NCI-H128 (cell line): ENCODE results near the gene ZNF888.
"Not testable (repeated sequence)": the region's sequence is repeated elsewhere in the genome, so short reads cannot be mapped to it uniquely, and the experiment has no call there.

ENCODE experiments used
- DNase-seq: peaks from one replicate; lab custom pipeline; 2025; ENCODE audit not compliant: unreplicated experiment; lab: John Stamatoyannopoulos, UW

Gene ZNF888

DNA sequence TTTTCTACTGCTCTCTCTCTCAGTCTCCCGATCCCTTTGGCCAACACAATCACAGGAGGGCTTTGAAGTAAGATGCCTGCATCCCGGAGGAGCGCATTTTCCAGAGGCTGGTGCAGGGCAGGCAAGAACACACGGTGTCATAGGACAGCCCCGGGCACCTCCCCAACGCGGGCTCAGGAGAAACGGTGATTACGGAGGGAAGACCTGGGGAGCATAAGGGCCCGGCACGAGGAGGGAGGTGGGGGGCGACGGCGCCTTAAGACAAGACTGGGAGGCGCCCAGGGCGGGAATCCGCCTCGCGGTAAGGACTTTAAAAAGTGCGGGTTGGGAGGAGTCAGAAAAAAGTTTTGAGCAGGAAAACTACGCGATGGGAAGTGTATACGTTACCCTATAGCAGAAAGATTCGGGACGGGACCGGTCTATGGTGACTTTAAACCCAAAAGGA is 18.7 kb upstream of the ZNF888 start:
- DNase-seq, result no peak

DNA sequence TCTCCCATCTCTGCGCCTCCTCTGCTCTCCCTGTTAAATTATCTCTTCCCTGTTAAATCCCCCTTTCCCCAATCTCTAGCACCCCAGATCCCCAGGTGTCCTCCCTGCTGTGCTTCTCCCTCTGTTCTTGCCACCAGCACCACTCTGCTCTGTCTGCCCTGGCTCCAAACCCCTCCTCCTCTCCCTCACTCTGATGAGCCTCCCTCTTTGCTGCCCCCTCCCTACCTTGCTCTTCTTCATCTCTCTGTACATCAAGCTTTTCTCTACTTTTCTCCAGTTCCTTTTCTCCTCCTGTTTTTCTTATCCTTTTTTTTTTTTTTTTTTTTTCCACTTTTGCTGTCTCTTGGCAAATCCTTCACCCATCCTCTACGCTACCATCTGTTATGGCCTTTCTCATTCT is 18.3 kb upstream of the ZNF888 start:
- DNase-seq, result not testable (repeated sequence)

DNA sequence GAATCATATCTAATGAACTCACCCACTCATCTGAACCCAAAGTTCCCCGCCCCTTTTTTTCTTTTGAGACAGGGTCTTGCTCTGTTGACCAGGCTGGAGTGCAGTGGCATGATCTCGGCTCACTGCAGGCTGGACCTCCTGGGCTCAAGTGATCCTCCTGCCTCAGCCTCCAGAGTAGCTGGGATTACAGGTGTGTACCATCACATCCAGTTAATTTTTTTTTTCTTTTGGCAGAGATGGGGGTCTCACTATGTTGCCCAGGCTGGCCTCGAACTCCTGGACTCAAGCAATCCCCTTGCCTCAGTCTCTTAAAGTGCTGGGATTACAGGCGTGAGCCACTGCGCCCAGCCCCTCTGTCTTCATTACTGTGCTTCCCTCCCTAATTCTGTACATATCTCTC is 17.7 kb upstream of the ZNF888 start:
- not testable (repeated sequence) for DNase-seq

DNA sequence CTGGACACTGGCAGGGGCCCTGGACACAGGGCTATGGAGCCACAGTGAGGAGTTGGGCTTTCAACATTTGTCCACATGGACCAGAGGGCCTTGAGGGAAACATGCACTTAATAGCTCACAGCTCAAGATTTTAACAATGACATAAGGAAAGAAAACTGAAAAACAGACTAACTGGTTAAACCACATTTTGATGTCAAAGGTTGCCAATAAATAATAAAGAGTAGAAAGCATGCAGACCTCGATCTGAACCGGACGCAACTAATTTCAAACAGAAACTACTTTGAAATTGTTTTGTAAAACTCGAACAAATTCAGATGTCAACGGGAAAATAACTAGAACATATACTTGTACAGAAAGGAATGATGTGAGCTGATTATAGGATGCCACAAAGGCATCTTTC is 15.5 kb upstream of the ZNF888 start:
- DNase-seq, result no peak

DNA sequence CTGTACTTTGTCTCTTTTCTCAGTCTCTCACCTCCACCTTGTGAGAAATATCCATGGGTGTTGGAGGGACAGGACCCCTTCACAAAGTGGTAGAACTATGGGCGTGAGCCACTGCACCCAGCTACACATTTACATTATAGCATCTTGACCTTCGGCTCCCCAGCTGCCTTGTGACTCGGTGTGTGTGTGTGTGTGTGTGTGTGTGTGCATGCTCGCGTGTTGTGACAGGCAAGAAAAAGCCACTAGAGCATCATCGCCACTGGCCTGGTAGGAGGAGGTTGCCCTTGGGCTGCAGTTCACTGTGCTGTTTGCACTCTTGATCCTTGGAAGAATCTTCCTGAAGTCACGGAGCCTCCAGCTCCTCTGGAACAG is 13.7 kb upstream of the ZNF888 start:
- DNase-seq, result no peak

DNA sequence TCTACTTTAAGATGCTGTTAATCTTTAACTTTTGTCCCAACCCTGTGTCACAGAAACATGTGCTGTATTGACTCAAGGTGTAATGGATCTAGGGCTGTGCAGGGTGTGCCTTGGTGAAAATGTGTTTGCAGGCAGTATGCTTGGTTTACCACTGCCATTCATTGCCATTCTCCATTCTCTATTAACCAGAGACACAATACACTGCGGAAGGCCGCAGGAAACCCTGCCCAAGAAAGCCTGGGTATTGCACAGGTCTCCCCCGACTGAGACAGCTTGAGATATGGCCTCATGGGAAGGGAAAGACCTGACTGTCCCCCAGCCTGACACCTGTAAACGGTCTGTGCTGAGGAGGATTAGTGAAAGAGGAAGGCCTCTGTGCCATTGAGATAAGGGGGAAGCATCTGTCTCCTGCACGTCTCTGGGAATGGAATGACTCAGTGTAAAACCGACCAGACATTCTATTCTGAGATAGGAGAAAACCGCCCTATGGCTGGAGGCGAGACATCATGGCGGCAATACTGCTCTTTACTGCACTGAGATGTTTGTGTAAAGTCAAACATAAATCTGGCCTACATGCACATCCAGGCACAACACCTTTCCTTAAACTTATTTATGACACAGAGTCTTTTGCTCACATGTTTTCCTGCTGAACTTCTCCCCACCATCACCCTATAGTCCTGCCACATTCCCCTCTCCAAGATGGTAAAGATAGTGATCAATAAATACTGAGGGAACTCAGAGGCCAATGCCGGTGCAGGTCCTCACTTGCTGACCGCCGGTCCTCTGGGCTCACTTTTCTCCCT is 13.1 kb upstream of the ZNF888 start:
- DNase-seq, result no peak

DNA sequence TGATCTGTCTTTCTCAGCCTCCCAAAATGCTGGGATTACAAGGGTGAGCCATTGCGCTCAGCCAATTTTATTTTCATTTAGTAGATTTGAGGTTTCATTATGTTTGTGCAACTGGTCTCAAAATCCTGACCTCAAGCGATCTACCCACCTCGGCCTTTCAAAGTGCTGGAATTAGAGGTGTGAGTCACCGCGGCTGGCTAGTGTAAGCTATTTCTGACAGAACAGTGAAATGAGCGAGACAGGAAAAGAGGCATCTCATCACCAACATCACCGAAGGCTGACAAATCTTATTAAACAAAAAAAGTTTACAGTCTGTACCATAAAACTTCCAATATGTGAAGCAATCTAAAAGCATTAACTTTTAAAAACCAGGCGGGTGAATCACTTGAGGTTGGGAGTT is 12.2 kb upstream of the ZNF888 start:
- DNase-seq, result no peak

DNA sequence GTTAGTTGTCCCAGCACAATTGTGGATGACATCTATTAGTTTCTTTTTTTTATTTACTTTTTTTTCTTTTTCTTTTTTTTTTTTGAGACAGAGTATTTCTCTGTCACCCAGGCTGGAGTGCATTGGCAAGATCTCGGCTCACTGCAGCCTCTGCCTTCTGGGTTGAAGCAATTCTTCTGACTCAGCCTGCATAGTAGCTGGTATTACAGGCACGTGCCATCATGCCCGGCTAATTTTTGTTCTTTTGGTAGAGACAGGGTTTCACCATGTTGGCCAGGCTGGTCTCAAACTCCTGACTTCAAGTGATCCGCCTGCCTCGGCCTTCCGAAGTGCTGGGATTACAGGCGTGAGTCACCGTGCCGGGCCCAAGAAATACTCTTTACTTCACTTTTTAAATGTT is 1.4 kb upstream of the ZNF888 start:
- not testable (repeated sequence) for DNase-seq

DNA sequence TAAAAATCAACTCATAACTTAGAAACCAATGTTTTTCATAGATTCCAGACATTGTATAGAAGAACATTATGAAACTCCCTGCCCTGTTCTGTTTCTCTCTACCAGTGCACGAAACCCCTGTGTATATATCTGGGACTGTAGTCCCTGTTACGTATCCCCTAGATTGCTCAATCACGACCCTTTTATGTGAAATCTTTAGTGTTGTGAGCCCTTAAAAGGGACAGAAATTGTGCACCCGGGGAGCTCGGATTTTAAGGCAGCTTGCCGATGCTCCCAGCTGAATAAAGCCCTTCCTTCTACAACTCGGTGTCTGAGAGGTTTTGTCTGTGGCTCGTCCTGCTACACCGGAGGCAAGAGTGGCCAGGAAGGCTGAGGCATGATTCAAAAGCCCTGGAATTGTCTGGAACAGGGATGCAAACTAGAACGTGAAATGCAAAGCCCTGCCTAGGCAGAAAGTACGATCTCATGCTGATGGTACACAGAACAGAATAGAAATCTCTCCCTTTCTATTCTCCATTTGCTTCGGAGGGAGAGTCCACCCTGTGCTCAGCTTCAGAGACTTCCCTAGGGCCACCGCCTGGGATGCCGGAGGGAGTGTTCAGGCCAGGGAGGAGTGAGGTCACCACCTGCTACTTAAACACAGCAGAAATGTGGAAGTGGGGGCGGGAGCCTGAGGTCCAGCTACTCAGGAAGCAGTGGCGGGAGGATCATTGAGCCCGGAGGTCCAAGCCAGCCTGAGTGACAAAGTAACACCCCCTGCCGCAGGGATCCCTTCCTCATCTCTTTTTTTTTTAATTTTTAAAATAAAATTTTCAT is 758 bp upstream of the ZNF888 start:
- no peak for DNase-seq

DNA sequence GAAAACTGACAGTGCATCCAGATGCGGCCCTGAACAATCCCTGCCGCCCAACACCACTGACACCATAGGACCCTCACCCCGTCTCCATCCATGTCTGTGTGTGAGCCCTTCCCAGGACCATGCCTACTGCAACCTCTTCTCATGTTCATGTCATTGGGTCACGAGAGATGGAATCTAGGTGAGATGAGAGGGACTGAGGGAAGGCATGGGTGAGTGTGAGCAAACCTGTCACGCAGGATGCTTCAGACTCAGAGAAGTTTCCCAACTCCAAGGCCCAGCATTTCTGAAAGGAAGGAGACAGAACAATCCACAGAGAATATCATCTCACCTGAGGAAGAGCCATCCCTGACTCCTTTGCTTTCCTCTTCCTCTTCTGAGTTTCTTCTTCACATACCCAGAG is 5.7 kb downstream of the ZNF888 start:
- no peak for DNase-seq

DNA sequence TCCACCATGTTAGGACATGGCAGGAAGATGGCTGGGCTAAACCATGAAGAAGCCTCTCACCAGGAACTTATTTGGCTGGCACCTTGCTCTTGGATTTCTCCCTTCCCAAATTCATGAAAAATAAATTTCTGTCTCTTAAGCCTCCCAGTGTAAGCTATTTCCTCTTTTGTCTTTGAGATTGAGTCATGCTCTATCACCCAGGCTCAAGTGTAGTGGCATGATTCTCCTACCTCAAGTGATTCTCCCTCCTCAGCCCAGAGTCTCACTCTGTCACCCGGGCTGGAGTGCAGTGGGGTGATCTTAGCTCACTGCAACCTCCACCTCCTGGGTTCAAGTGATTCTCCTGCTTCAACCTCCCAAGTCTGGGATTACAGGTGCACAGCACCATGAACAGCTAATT is 12.6 kb downstream of the ZNF888 start:
- no peak for DNase-seq

DNA sequence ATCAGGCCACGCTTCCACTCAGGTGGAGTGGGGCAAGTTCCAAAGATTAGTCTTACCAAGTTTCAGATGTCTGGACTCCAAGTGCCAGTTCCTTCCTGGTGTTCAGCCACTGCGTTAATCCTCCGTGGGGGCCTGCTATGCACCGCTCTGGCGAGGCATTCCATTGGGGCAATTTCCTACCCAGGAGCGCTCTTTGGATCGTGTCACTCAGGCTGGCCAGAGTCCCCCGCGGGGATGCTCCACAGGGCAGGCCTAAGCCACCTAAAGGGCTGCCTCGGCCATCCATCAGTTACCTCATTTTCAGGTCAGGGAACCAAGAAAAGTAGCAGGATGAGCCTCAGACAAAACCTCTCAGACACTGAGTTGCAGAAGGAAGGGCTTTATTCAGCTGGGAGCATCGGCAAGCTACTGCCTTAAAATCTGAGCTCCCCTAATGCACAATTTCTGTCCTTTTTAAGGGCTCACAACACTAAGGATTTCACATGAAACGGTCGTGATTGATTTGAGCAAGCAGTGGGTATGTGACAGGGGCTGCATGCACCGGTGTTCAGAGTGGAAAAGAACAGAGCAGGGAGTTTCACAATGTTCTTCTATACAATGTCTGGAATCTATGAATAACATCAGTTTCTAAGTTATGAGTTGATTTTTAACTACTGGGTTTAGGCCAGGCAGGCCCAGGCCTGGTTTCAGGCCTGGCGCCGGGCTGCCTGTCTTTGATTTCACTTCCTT is 19.0 kb downstream of the ZNF888 start:
- DNase-seq, result not testable (repeated sequence)

DNA sequence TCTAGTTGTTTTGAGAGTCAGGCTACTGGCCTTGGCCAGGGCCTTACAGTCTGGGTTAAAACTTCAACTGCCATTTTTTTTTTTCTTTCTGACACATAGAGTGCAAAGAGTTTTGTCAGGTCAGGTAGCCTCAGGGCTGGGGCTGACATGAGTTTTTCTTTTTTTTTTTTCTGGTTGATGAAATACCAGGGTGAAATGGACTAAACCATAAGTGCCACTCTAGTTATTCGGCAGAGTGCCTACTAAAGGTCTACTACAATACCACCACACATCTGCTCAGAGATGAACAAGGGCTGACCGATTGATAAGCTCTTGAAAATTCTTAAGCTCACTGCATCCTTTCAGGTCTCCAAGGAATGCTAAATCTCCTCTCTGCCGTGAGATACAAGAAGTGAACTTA is 21.4 kb downstream of the ZNF888 start:
- DNase-seq, result no peak

DNA sequence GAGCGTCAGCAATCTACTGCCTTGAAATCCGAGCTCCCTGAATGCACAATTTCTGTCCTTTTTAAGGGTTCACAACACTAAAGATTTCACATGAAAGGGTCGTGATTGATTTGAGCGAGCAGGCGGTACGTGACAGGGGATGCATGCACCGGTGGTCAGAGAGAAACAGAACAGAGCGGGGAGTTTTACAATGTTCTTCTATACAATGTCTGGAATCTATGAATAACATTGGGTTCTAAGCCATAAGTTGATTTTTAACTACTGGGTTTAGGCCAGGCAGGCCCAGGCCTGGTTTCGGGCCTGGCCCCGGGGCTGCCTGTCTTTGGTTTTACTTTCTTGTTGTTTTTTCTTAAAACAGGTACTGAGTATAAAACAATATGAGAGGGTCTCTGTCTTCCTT is 24.6 kb downstream of the ZNF888 start:
- not testable (repeated sequence) for DNase-seq

DNA sequence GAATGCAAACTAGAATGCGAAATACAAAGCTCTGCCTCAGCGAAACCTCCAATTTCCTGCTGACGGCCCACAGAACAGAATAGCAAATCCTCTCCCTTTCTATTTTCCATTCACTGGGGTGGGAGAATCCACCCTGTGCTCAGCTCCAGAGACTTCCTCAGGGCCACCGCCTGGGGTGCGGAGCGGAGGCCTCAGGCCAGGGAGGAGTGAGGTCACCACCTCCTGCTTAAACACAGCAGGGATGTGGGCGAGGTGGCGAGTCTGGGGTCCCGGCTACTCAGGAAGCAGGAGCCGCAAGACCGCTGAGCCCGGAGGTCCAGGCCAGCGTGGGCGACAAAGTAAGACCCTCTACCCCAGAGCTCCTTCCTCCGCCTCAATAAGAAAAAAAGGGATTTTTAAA is 25.1 kb downstream of the ZNF888 start:
- no peak for DNase-seq

DNA sequence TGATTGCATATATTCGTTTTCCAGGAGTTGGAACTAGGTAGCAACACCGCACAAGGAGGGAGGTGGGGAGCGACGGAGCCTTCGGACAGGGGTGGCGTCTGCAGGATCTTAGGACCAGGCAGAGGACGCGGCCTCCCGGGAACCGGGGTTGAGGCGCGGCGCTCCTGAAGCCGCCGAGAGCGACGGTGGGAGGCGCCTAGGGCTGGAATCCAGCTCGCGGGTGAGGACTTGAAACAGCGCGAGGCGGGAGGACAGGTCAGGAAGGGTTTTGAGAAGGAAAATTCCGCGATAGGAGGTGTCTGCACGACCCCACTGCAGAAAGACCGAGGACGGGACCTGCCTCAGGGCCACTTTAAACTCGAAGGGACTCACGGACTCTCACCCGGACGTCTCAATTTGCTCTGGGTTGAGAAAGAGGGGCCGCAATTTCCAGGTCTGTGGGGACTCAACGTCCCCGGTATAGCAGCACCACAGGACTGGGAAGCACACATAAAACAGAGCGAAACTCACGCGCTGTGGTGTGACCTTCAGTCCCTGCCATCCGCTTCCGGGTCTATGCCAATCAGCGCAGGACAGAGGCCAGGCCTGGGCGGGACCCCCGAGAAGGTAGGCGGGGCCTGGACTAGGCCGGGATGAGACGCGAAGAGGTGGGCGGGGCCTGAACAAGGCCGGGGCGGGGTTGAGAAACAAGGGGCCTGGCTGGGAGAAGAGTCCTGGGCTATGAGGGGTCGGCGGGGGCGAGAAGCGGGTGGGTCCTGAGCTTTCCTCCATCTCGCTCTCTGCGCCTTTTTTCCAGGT is 25.9 kb downstream of the ZNF888 start, which contains the start of gene ZNF320:
TSS of gene ZNF320 (minus strand) at position 498 of the 798 bp plus-strand sequence. CDS start 7,380 bp downstream, outside the sequence.
- DNase-seq, result peak; percentile 89

DNA sequence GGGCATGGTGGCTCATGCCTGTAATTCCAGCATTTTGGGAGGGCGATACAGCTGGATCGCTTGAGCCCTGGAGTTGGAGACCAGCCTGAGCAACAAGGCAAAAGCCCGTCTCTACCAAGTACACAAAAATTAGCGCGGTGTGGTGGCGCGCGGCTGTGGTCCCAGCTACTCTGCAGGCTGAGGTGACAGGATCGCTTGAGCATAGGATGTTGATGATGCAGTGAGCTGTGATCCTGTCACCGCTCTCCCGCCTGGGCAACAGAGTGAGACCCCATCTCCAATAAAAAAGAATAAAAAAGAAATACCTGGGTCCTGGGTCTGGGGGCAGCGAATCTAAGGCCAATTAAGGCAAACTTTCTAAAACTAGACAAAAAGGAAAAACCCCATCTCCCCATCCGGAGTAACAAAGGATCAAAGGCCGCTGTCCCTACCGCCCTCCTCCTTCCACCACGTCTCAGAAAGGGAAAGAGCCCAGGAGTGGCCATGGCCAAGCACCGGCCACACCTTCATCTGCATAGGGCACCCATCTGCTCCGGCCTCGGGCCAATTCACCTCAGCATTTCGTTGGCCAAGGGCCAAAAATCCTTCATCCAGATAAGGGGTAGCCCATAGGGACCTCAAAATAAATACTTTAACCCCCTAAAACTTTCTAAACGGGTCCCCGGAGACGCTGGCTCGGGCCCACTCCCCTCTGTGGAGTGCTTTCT is 26.6 kb downstream of the ZNF888 start:
- DNase-seq, result no peak

DNA sequence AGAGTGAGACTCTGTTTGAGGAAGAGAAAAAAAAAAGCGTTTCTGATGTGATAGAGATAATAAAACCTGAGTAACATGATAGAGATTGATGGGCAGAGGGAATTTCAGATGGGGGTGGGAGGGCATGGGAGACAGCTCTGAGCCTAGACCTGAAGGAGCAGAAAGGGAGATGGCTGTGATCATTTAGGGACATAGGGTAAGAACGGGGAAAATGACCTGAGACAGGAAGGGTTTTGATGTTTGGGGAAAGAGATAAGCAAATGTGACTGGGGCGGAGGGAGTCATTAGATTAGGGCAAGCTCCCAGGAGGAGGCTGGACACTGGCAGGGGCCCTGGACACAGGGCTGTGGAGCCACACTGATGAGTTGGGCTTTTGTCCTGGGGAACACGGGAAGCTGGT is 31.9 kb downstream of the ZNF888 start:
- no peak for DNase-seq

DNA sequence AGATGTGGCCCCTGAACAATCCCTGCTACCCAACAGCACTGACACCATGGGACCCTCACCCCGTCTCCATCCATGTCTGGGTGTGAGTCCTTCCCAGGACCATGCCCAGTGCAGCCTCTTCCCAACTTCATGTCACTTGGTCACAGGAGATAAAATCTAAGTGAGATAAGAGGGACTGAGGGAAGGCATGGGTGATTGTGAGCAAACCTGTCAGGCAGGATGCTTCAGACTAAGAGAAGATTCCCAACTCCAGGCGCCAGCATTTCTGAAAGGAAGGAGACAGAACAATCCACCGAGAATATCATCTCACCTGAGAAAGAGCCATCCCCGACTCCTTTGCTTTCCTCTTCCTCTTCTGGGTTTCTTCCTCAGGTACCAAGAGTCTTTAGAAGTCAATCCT is 33.3 kb downstream of the ZNF888 start:
- DNase-seq, result no peak

DNA sequence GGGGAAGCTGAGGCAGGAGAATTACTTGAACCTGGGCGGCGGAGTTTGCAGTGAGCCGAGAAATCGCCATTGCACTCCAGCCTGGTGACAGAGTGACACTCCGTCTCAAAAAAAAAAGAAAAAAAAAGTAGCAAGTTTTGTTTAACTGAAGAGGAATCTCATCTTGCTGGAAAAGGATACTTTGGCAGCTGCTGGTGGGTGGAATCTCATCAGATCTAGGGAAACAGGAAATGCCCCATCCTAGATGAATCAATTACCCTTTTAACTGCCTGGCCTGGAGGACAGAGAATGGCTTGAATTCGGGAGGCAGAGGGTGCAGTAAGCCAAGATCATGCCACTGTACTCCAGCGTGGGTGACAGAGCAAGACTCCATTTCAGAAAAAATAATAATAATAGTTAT is 34.2 kb downstream of the ZNF888 start:
- no peak for DNase-seq
